OCI-M1 (cell line): Measurements from ENCODE around the gene ANKS3.

Source experiments
- DNase-seq: peaks from one replicate; lab custom pipeline; 2025; lab: John Stamatoyannopoulos, UW

Gene ANKS3

GRCh38 chr16:4684763-4685162 lies 49.3 kb downstream of the ANKS3 start:
- no peak for DNase-seq

GRCh38 chr16:4684058-4684715 lies 49.9 kb downstream of the ANKS3 start:
- DNase-seq, result no peak

- DNase-seq, result no peak
Observed at GRCh38 chr16:4683255-4684057, 50.6 kb downstream of the ANKS3 start.

- no peak for DNase-seq
Observed at GRCh38 chr16:4682616-4683254, 51.3 kb downstream of the ANKS3 start.

GRCh38 chr16:4682084-4682591 lies 51.9 kb downstream of the ANKS3 start:
- no peak for DNase-seq

GRCh38 chr16:4681471-4682083 lies 52.5 kb downstream of the ANKS3 start:
- DNase-seq, result no peak

GRCh38 chr16:4680673-4681470 lies 53.2 kb downstream of the ANKS3 start:
- DNase-seq, result no peak

- no peak for DNase-seq
Observed at GRCh38 chr16:4679850-4680636, 54.0 kb downstream of the ANKS3 start.

GRCh38 chr16:4679156-4679849 lies 54.8 kb downstream of the ANKS3 start:
- DNase-seq, result no peak

GRCh38 chr16:4678596-4678995 lies 55.5 kb downstream of the ANKS3 start:
- DNase-seq, result no peak

GRCh38 chr16:4677994-4678393 lies 56.1 kb downstream of the ANKS3 start:
- DNase-seq, result no peak

- no peak for DNase-seq
Observed at GRCh38 chr16:4677390-4677789, 56.7 kb downstream of the ANKS3 start.

GRCh38 chr16:4676831-4677230 lies 57.2 kb downstream of the ANKS3 start:
- DNase-seq, result no peak

- peak; percentile 3 for DNase-seq
Observed at GRCh38 chr16:4675864-4676786, 57.9 kb downstream of the ANKS3 start.

- no peak for DNase-seq
Observed at GRCh38 chr16:4674926-4675530, 59.0 kb downstream of the ANKS3 start.

- DNase-seq, result no peak
Observed at GRCh38 chr16:4673387-4674046, 60.6 kb downstream of the ANKS3 start.

GRCh38 chr16:4668313-4668960 lies 65.6 kb downstream of the ANKS3 start:
- DNase-seq, result no peak
